ENCODE results near the gene MYO9A. TPM values are rescaled to one million over a fixed set of nuclear protein-coding genes. Genes with fewer than 3 reads are reported as not detected.
"Not testable (repeated sequence)": the region's sequence is repeated elsewhere in the genome, so short reads cannot be mapped to it uniquely, and the experiment has no call there.

MYO9A gene
- total RNA-seq, 1 donor from 2014 or later, result 17.0 TPM

- Histone ChIP-seq H3K4me3 (ENCODE audit: low read depth, low read length) (no peak overlapping the region), H3K36me3 (ENCODE audit: control insufficient read depth, insufficient read depth, low read length) (no peaks in the 10 kb centered on the region), H3K27me3 (ENCODE audit: control insufficient read depth, insufficient read depth, low read length) (no peaks in the 10 kb centered on the region)
- DNase-seq (ENCODE audit: low read depth), result no peak
- no peak for TF ChIP-seq CTCF (IDR thresholded peaks at IDR 0.05; ENCODE audit: insufficient read depth, low read length, poor library complexity, severe bottlenecking)
These were observed 31.8 kb downstream of the MYO9A start for GRCh38 chr15:72086010-72086697.

DNA sequence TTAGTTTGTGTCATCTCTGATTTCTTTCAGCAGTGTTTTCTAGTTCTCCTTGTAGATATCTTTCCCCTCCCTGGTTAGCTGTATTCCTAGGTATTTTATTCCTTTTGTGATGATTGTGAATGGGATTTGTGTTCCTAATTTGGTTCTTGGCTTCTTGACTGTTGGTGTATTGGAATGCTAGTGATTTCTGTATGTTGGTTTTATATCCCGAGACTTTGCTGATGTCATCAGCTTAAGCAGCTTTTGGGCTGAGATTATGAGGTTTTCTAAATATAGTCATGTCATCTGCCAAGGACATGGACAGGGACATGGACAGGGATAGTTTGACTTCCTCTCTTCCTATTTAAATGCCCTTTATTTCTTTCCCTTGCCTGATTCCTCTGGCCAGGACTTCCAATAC, 35.8 kb downstream of the MYO9A start:
- DNase-seq (ENCODE audit: low read depth), result no peak
- Histone ChIP-seq H3K36me3 (ENCODE audit: control insufficient read depth, insufficient read depth, low read length) (no peaks in the 10 kb centered on the region), H3K27me3 (ENCODE audit: control insufficient read depth, insufficient read depth, low read length) (no peaks in the 10 kb centered on the region), H3K4me3 (ENCODE audit: low read depth, low read length) (no peak overlapping the region)
- TF ChIP-seq CTCF (IDR thresholded peaks at IDR 0.05; ENCODE audit: insufficient read depth, low read length, poor library complexity, severe bottlenecking), result no peak

GRCh38 chr15:72078887-72079286, 39.1 kb downstream of the MYO9A start:
- Histone ChIP-seq H3K4me3 (ENCODE audit: low read depth, low read length) (no peak overlapping the region), H3K27me3 (ENCODE audit: control insufficient read depth, insufficient read depth, low read length) (no peaks in the 10 kb centered on the region), H3K36me3 (ENCODE audit: control insufficient read depth, insufficient read depth, low read length) (no peaks in the 10 kb centered on the region)
- DNase-seq (ENCODE audit: low read depth), result no peak
- TF ChIP-seq CTCF (IDR thresholded peaks at IDR 0.05; ENCODE audit: insufficient read depth, low read length, poor library complexity, severe bottlenecking), result no peak

- DNase-seq (ENCODE audit: low read depth), result no peak
- H3K27me3 ChIP-seq (ENCODE audit: control insufficient read depth, insufficient read depth, low read length), result no peaks in the 10 kb centered on the region
- no peaks in the 10 kb centered on the region for H3K36me3 ChIP-seq (ENCODE audit: control insufficient read depth, insufficient read depth, low read length)
- TF ChIP-seq CTCF (IDR thresholded peaks at IDR 0.05; ENCODE audit: insufficient read depth, low read length, poor library complexity, severe bottlenecking), result no peak
- no peak overlapping the region for H3K4me3 ChIP-seq (ENCODE audit: low read depth, low read length)
These were observed 40.0 kb downstream of the MYO9A start for GRCh38 chr15:72077950-72078349.

- H3K4me3 ChIP-seq (ENCODE audit: low read depth, low read length), result no peak overlapping the region
- no peaks in the 10 kb centered on the region for H3K27me3 ChIP-seq (ENCODE audit: control insufficient read depth, insufficient read depth, low read length)
- no peaks in the 10 kb centered on the region for H3K36me3 ChIP-seq (ENCODE audit: control insufficient read depth, insufficient read depth, low read length)
- no peak for DNase-seq (ENCODE audit: low read depth)
- TF ChIP-seq CTCF (IDR thresholded peaks at IDR 0.05; ENCODE audit: insufficient read depth, low read length, poor library complexity, severe bottlenecking), result no peak
These were observed 43.5 kb downstream of the MYO9A start for GRCh38 chr15:72074335-72075060.

GRCh38 chr15:72071448-72071825, 46.5 kb downstream of the MYO9A start:
- not testable (repeated sequence) for H3K36me3 ChIP-seq (ENCODE audit: control insufficient read depth, insufficient read depth, low read length); H3K27me3 ChIP-seq (ENCODE audit: control insufficient read depth, insufficient read depth, low read length); H3K4me3 ChIP-seq (ENCODE audit: low read depth, low read length); DNase-seq (ENCODE audit: low read depth)

Data from kidney epithelial cell (primary cell).